Measurements from ENCODE around the gene COBL. TPM values are rescaled to one million over a fixed set of nuclear protein-coding genes. Genes with fewer than 3 reads are reported as not detected.

The COBL gene
- polyA plus RNA-seq, 3 donors = not detected

- Histone ChIP-seq H3K9me3 (replicated peaks in 1 of 2; ENCODE audit: control insufficient read depth in 1 of 2, insufficient read depth in 1 of 2, low read length in 2 of 2) (no peaks in the 10 kb centered on the region), H2AFZ (ENCODE audit: insufficient read depth, low read depth, low read length, poor library complexity, severe bottlenecking) (no peak overlapping the region), H3K4me3 (replicated peaks in 1 of 3; ENCODE audit: low read depth in 2 of 3, low read length in 3 of 3) (no peak overlapping the region), H3K27ac (ENCODE audit: low read depth in 1 of 2, low read length in 2 of 2) (no peak overlapping the region), H3K4me1 (ENCODE audit: control insufficient read depth in 1 of 2, insufficient read depth in 2 of 2, low read length in 2 of 2) (no peaks in the 10 kb centered on the region), H3K27me3 (ENCODE audit: control insufficient read depth in 2 of 2, insufficient read depth in 2 of 2, low read length in 2 of 2) (no peaks in the 10 kb centered on the region), H3K36me3 (replicated peaks in 1 of 2; ENCODE audit: control insufficient read depth in 1 of 2, insufficient read depth in 2 of 2, low read length in 2 of 2) (no peaks in the 10 kb centered on the region), H3K9ac (ENCODE audit: insufficient read depth, low read length, poor library complexity, severe bottlenecking) (no peak overlapping the region), H3K79me2 (ENCODE audit: insufficient read depth, low read length) (no peaks in the 10 kb centered on the region), H4K20me1 (ENCODE audit: insufficient read depth, low read length) (no peaks in the 10 kb centered on the region), H3K4me2 (replicated peaks; ENCODE audit: extremely low read depth, low read length, poor library complexity, severe bottlenecking) (no peak overlapping the region)
- H3K27ac Mint-ChIP-seq = no peak overlapping the region
- H3K27me3 Mint-ChIP-seq (ENCODE audit: low read depth in 3 of 3) = no peaks in the 10 kb centered on the region
- H3K4me1 Mint-ChIP-seq = no peaks in the 10 kb centered on the region
- intact Hi-C loops (cut with micrococcal nuclease) = no loop called here
- no peaks in the 10 kb centered on the region for H3K36me3 Mint-ChIP-seq
- WGBS (ENCODE audit: insufficient coverage) = 100% methylated on average over 1 of the region's 2 CpGs
- no peak overlapping the region for H3K4me3 Mint-ChIP-seq
- H3K9me3 Mint-ChIP-seq = no peaks in the 10 kb centered on the region
- TF ChIP-seq, protein P1, sequence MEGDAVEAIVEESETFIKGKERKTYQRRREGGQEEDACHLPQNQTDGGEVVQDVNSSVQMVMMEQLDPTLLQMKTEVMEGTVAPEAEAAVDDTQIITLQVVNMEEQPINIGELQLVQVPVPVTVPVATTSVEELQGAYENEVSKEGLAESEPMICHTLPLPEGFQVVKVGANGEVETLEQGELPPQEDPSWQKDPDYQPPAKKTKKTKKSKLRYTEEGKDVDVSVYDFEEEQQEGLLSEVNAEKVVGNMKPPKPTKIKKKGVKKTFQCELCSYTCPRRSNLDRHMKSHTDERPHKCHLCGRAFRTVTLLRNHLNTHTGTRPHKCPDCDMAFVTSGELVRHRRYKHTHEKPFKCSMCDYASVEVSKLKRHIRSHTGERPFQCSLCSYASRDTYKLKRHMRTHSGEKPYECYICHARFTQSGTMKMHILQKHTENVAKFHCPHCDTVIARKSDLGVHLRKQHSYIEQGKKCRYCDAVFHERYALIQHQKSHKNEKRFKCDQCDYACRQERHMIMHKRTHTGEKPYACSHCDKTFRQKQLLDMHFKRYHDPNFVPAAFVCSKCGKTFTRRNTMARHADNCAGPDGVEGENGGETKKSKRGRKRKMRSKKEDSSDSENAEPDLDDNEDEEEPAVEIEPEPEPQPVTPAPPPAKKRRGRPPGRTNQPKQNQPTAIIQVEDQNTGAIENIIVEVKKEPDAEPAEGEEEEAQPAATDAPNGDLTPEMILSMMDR (IDR thresholded peaks at IDR 0.05) = no peak
- DNase-seq = no peak
Measured at GRCh38 chr7:51189777-51190176, 126.8 kb downstream of the COBL start.

DNA sequence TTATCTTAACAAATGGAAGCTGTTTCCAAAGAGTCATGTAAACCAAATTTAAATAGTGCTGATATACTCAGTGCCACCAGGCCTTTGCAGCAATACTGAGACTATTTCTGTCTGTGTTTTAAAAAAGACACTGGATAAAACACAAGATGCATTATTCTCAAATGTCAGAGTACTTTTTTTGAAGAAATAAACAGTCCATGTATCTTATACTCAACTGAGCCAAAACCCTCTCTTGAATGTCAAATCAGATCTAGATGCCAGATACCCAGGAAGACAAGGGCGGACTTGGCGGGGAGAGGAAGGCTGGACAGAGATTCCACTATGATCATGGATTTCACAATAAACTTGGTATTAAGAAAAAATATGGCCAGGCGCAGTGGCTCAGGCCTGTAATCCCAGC lies 127.6 kb downstream of the COBL start:
- DNase-seq = no peak
- Histone ChIP-seq H3K79me2 (ENCODE audit: insufficient read depth, low read length) (no peaks in the 10 kb centered on the region), H3K9ac (ENCODE audit: insufficient read depth, low read length, poor library complexity, severe bottlenecking) (no peak overlapping the region), H2AFZ (ENCODE audit: insufficient read depth, low read depth, low read length, poor library complexity, severe bottlenecking) (no peak overlapping the region), H3K36me3 (replicated peaks in 1 of 2; ENCODE audit: control insufficient read depth in 1 of 2, insufficient read depth in 2 of 2, low read length in 2 of 2) (no peaks in the 10 kb centered on the region), H3K27ac (ENCODE audit: low read depth in 1 of 2, low read length in 2 of 2) (no peak overlapping the region), H3K4me2 (replicated peaks; ENCODE audit: extremely low read depth, low read length, poor library complexity, severe bottlenecking) (no peak overlapping the region), H3K4me3 (replicated peaks in 1 of 3; ENCODE audit: low read depth in 2 of 3, low read length in 3 of 3) (no peak overlapping the region), H3K9me3 (replicated peaks in 1 of 2; ENCODE audit: control insufficient read depth in 1 of 2, insufficient read depth in 1 of 2, low read length in 2 of 2) (no peaks in the 10 kb centered on the region), H3K4me1 (ENCODE audit: control insufficient read depth in 1 of 2, insufficient read depth in 2 of 2, low read length in 2 of 2) (no peaks in the 10 kb centered on the region), H4K20me1 (ENCODE audit: insufficient read depth, low read length) (no peaks in the 10 kb centered on the region), H3K27me3 (ENCODE audit: control insufficient read depth in 2 of 2, insufficient read depth in 2 of 2, low read length in 2 of 2) (no peaks in the 10 kb centered on the region)
- 92% methylated on average over 2 of the region's 3 CpGs for WGBS (ENCODE audit: insufficient coverage)
- Mint-ChIP-seq H3K27ac (no peak overlapping the region), H3K4me1 (no peaks in the 10 kb centered on the region), H3K4me3 (no peak overlapping the region), H3K9me3 (no peaks in the 10 kb centered on the region), H3K36me3 (no peaks in the 10 kb centered on the region), H3K27me3 (ENCODE audit: low read depth in 3 of 3) (no peaks in the 10 kb centered on the region)
- TF ChIP-seq, protein P1 (IDR thresholded peaks at IDR 0.05) = no peak
- intact Hi-C loops (cut with micrococcal nuclease) = no loop called here

Measured in CD14-positive monocyte (primary cell).